ENCODE results near the gene FLNC.

Gene FLNC

GRCh38 chr7:128876978-128877755 lies 47.0 kb downstream of the FLNC start:
- no peak for DNase-seq (ENCODE audit: extremely low spot score)
- no peak for TF ChIP-seq LEF1 (IDR thresholded peaks at IDR 0.05; ENCODE audit: borderline replicate concordance)
- TF ChIP-seq L3MBTL2 (conservative IDR thresholded peaks at IDR 0.05), result no peak
- no peak for TF ChIP-seq BHLHE40 (IDR thresholded peaks at IDR 0.05; ENCODE audit: borderline replicate concordance)
- no peak for TF ChIP-seq FOXA1 (IDR thresholded peaks at IDR 0.05)
- no peak for TF ChIP-seq PKNOX1 (IDR thresholded peaks at IDR 0.05)
- TF ChIP-seq SP1 (IDR thresholded peaks at IDR 0.05), result no peak
- TF ChIP-seq ZNF384 (IDR thresholded peaks at IDR 0.05), result no peak
- POLR2A ChIA-PET, result interaction anchor here (4.3 kb wide), 1 partner anchor 15 kb away, joined by 20 read pairs; the partner anchor contains the start of gene ATP6V1F
- CTCF ChIA-PET, result no interaction called here

- ChIA-PET POLR2A (interaction anchor here (4.3 kb wide), 1 partner anchor 15 kb away, joined by 20 read pairs; the partner anchor contains the start of gene ATP6V1F), CTCF (no interaction called here)
- no peak for DNase-seq (ENCODE audit: extremely low spot score)
- TF ChIP-seq FOXM1 (IDR thresholded peaks at IDR 0.05; ENCODE audit: borderline replicate concordance) (no peak), CTBP1 (IDR thresholded peaks at IDR 0.05; ENCODE audit: borderline replicate concordance) (no peak), L3MBTL2 (conservative IDR thresholded peaks at IDR 0.05) (no peak), LEF1 (IDR thresholded peaks at IDR 0.05; ENCODE audit: borderline replicate concordance) (no peak), FOXA1 (IDR thresholded peaks at IDR 0.05) (no peak), PKNOX1 (IDR thresholded peaks at IDR 0.05) (no peak), TARDBP (IDR thresholded peaks at IDR 0.05) (no peak), NFRKB (IDR thresholded peaks at IDR 0.05) (no peak), FOXK2 (IDR thresholded peaks at IDR 0.05) (no peak), ARNT (IDR thresholded peaks at IDR 0.05) (no peak)
These were observed 47.5 kb downstream of the FLNC start for GRCh38 chr7:128877756-128878120.

- TF ChIP-seq L3MBTL2 (conservative IDR thresholded peaks at IDR 0.05) (no peak), PKNOX1 (IDR thresholded peaks at IDR 0.05) (no peak), SP1 (IDR thresholded peaks at IDR 0.05) (no peak), BHLHE40 (IDR thresholded peaks at IDR 0.05; ENCODE audit: borderline replicate concordance) (no peak), FOXA1 (IDR thresholded peaks at IDR 0.05) (no peak), HDGF (IDR thresholded peaks at IDR 0.05; ENCODE audit: borderline replicate concordance) (no peak), NFRKB (IDR thresholded peaks at IDR 0.05) (no peak), TARDBP (IDR thresholded peaks at IDR 0.05) (no peak), ARNT (IDR thresholded peaks at IDR 0.05) (no peak), LEF1 (IDR thresholded peaks at IDR 0.05; ENCODE audit: borderline replicate concordance) (no peak), SUZ12 (IDR thresholded peaks at IDR 0.05) (no peak), FOXK2 (IDR thresholded peaks at IDR 0.05) (no peak), CTBP1 (IDR thresholded peaks at IDR 0.05; ENCODE audit: borderline replicate concordance) (no peak), ZNF384 (IDR thresholded peaks at IDR 0.05) (no peak), ELF4 (IDR thresholded peaks at IDR 0.05) (no peak)
- ChIA-PET CTCF (interaction anchor here (2.4 kb wide), 1 partner anchor 270 kb away, joined by 8 read pairs; no protein-coding TSS in a partner anchor), POLR2A (interaction anchor here (4.3 kb wide), 1 partner anchor 16 kb away, joined by 20 read pairs; the partner anchor contains the start of gene ATP6V1F)
- DNase-seq (ENCODE audit: extremely low spot score), result no peak
These were observed 48.3 kb downstream of the FLNC start for GRCh38 chr7:128878226-128879105.

GRCh38 chr7:128879461-128879938 lies 49.3 kb downstream of the FLNC start:
- ChIA-PET CTCF (interaction anchor here (0.6 to 2.4 kb wide), 4 partner anchors 15 to 452 kb away, joined by 3 to 8 read pairs (median 6); partner anchors contain the start of gene ATP6V1F), POLR2A (interaction anchor here (4.3 kb wide), 1 partner anchor 17 kb away, joined by 20 read pairs; the partner anchor contains the start of gene ATP6V1F)
- TF ChIP-seq ARNT (IDR thresholded peaks at IDR 0.05) (no peak), FOXA1 (IDR thresholded peaks at IDR 0.05) (no peak), SUZ12 (IDR thresholded peaks at IDR 0.05) (no peak), ZNF384 (IDR thresholded peaks at IDR 0.05) (no peak), L3MBTL2 (conservative IDR thresholded peaks at IDR 0.05) (no peak), CTBP1 (IDR thresholded peaks at IDR 0.05; ENCODE audit: borderline replicate concordance) (no peak), HDGF (IDR thresholded peaks at IDR 0.05; ENCODE audit: borderline replicate concordance) (no peak), PKNOX1 (IDR thresholded peaks at IDR 0.05) (no peak), TARDBP (IDR thresholded peaks at IDR 0.05) (no peak), ELF4 (IDR thresholded peaks at IDR 0.05) (no peak), BHLHE40 (IDR thresholded peaks at IDR 0.05; ENCODE audit: borderline replicate concordance) (no peak), FOXM1 (IDR thresholded peaks at IDR 0.05; ENCODE audit: borderline replicate concordance) (no peak), NFRKB (IDR thresholded peaks at IDR 0.05) (no peak), LEF1 (IDR thresholded peaks at IDR 0.05; ENCODE audit: borderline replicate concordance) (no peak), SP1 (IDR thresholded peaks at IDR 0.05) (no peak), FOXK2 (IDR thresholded peaks at IDR 0.05) (no peak)
- DNase-seq (ENCODE audit: extremely low spot score), result no peak
